Upper lobe of left lung (tissue), 4 donors: ENCODE data around the gene KMT5B.

Experiments used
- EP300 ChIP-seq, 4 donors: sonication (generic); formaldehyde crosslinking; IDR thresholded peaks; one replicate each; pipeline ENCODE4 v1.5.1; 2017; ENCODE audit warnings: antibody characterized with exemption in 4 of 4, control low read depth in 2 of 4
- POLR2A ChIP-seq, 4 donors: fragments of 450-650 bp; IDR thresholded peaks; one replicate each; pipeline ENCODE4 v1.5.1; 2016 to 2017; ENCODE audit warnings: antibody characterized with exemption in 4 of 4, mild to moderate bottlenecking in 2 of 4
- POLR2AphosphoS5 ChIP-seq, 2 donors: sonication (generic); formaldehyde crosslinking; IDR thresholded peaks; one replicate each; pipeline ENCODE4 v1.5.1; 2017; ENCODE audit warnings: antibody characterized with exemption in 2 of 2
- TF ChIP-seq, protein P1 (sequence below), 6 experiments: fragments of 450-650 bp in 4 of 6; fragments of 200-600 bp in 2 of 6; sonication (generic) in 2 of 6; IDR thresholded peaks; one replicate each; pipeline ENCODE4 v1.5.1; 2016 to 2019; ENCODE audit warnings: antibody characterized with exemption in 6 of 6

DNA sequence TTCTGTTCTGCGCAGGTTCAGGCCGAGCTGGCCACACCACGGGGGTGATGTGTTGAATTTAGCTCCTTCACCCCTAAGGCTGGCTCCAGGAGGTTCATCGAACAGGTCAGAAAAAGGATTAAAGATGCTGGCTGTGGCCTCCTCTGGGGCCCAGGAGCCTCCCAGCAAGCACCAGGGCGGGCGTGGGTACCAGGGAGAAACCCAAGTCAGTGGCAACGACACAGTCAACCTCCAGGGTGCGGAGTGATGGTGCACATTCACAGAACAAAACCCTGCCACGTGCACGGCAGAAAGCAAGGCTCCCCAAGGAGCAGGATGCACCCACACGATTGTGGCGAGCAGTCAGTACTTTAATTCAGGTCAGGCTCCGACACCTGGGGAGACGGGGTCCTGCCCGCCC, 47.9 kb upstream of the KMT5B start:
- TF ChIP-seq POLR2A (IDR thresholded peaks at IDR 0.05) (no peak), POLR2AphosphoS5 (IDR thresholded peaks at IDR 0.05) (no peak), EP300 (IDR thresholded peaks at IDR 0.05) (no peak)
- TF ChIP-seq, protein P1, sequence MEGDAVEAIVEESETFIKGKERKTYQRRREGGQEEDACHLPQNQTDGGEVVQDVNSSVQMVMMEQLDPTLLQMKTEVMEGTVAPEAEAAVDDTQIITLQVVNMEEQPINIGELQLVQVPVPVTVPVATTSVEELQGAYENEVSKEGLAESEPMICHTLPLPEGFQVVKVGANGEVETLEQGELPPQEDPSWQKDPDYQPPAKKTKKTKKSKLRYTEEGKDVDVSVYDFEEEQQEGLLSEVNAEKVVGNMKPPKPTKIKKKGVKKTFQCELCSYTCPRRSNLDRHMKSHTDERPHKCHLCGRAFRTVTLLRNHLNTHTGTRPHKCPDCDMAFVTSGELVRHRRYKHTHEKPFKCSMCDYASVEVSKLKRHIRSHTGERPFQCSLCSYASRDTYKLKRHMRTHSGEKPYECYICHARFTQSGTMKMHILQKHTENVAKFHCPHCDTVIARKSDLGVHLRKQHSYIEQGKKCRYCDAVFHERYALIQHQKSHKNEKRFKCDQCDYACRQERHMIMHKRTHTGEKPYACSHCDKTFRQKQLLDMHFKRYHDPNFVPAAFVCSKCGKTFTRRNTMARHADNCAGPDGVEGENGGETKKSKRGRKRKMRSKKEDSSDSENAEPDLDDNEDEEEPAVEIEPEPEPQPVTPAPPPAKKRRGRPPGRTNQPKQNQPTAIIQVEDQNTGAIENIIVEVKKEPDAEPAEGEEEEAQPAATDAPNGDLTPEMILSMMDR (IDR thresholded peaks at IDR 0.05), result no peak
